Activated CD4-positive, alpha-beta memory T cell treated with anti-CD3 and anti-CD28 coated beads for 36 hours (primary cell): Measurements from ENCODE around the gene SLC35E2B. TPM values are rescaled to one million over a fixed set of nuclear protein-coding genes. Genes with fewer than 3 reads are reported as not detected.
"Not testable (repeated sequence)": the region's sequence is repeated elsewhere in the genome, so short reads cannot be mapped to it uniquely, and the experiment has no call there.

Experiments used
- CTCF ChIA-PET: fragments of 350-600 bp; sonication (Branson Sonifier 250); formaldehyde crosslinking; loops from one replicate; lab custom pipeline; 2021; ENCODE audit warnings: antibody characterized with exemption, inconsistent platforms; lab: Charles Lee
- POLR2A ChIA-PET: fragments of 350-600 bp; sonication (Branson Sonifier 250); formaldehyde crosslinking; loops from one replicate; lab custom pipeline; 2021; ENCODE audit warnings: antibody characterized with exemption; lab: Charles Lee
- DNase-seq: peaks from one replicate; pipeline ENCODE4 v3.0.0-alpha.2; 2020
- H3K27ac Mint-ChIP-seq: one replicate; pipeline ENCODE4 v1.8.0; 2021; ENCODE audit warnings: mixed read lengths
- H3K27me3 Mint-ChIP-seq: one replicate; pipeline ENCODE4 v1.8.0; 2021; ENCODE audit warnings: mixed read lengths
- H3K36me3 Mint-ChIP-seq: one replicate; pipeline ENCODE4 v1.8.0; 2021; ENCODE audit warnings: mixed read lengths
- H3K4me1 Mint-ChIP-seq: one replicate; pipeline ENCODE4 v1.8.0; 2021; ENCODE audit warnings: low read depth, mixed read lengths
- H3K4me3 Mint-ChIP-seq: one replicate; pipeline ENCODE4 v1.8.0; 2021; ENCODE audit warnings: mild to moderate bottlenecking, mixed read lengths
- H3K9me3 Mint-ChIP-seq: one replicate; pipeline ENCODE4 v1.8.0; 2021; ENCODE audit warnings: mixed read lengths
- intact Hi-C: fragments of 100-400 bp; cut with micrococcal nuclease; formaldehyde crosslinking; loops from one replicate; pipeline ENCODE4 v1.15.1; 2023
- total RNA-seq, 2 experiments: library from RNA; stranded (reverse); gene quantifications; one replicate each; pipeline ENCODE4 v1.2.3, GENCODE V29; 2021

The SLC35E2B gene
- total RNA-seq, 2 experiments from 2014 or later: 29.0 to 30.1 TPM

GRCh38 chr1:1640081-1640480 lies 52.5 kb downstream of the SLC35E2B start:
- intact Hi-C loops, H3K9me3 Mint-ChIP-seq, CTCF ChIA-PET, H3K27me3 Mint-ChIP-seq, H3K4me3 Mint-ChIP-seq, H3K4me1 Mint-ChIP-seq, H3K27ac Mint-ChIP-seq, POLR2A ChIA-PET, H3K36me3 Mint-ChIP-seq: not testable (repeated sequence)
- peak; percentile 4 for DNase-seq

- POLR2A ChIA-PET, H3K36me3 Mint-ChIP-seq, H3K4me1 Mint-ChIP-seq, CTCF ChIA-PET, H3K4me3 Mint-ChIP-seq, intact Hi-C loops, H3K27me3 Mint-ChIP-seq, H3K9me3 Mint-ChIP-seq, H3K27ac Mint-ChIP-seq, DNase-seq: not testable (repeated sequence)
Observed at GRCh38 chr1:1639368-1639767, 53.2 kb downstream of the SLC35E2B start.

- H3K27me3 Mint-ChIP-seq, CTCF ChIA-PET, H3K36me3 Mint-ChIP-seq, H3K4me1 Mint-ChIP-seq, H3K4me3 Mint-ChIP-seq, intact Hi-C loops, H3K27ac Mint-ChIP-seq, POLR2A ChIA-PET, H3K9me3 Mint-ChIP-seq: not testable (repeated sequence)
- peak; percentile 4 for DNase-seq
Observed at GRCh38 chr1:1638528-1638927, 54.1 kb downstream of the SLC35E2B start.

- H3K27ac Mint-ChIP-seq, H3K36me3 Mint-ChIP-seq, H3K27me3 Mint-ChIP-seq, H3K4me3 Mint-ChIP-seq, POLR2A ChIA-PET, CTCF ChIA-PET, H3K9me3 Mint-ChIP-seq, intact Hi-C loops, H3K4me1 Mint-ChIP-seq: not testable (repeated sequence)
- DNase-seq: peak; percentile 4
Observed at GRCh38 chr1:1637479-1637875, 55.1 kb downstream of the SLC35E2B start.

GRCh38 chr1:1636621-1637478 lies 55.7 kb downstream of the SLC35E2B start:
- CTCF ChIA-PET, H3K27ac Mint-ChIP-seq, H3K9me3 Mint-ChIP-seq, H3K4me1 Mint-ChIP-seq, H3K4me3 Mint-ChIP-seq, intact Hi-C loops, H3K27me3 Mint-ChIP-seq, H3K36me3 Mint-ChIP-seq, POLR2A ChIA-PET: not testable (repeated sequence)
- DNase-seq: peak; percentile 7

- H3K27me3 Mint-ChIP-seq, intact Hi-C loops, CTCF ChIA-PET, H3K36me3 Mint-ChIP-seq, POLR2A ChIA-PET, H3K4me1 Mint-ChIP-seq, H3K4me3 Mint-ChIP-seq, H3K27ac Mint-ChIP-seq, H3K9me3 Mint-ChIP-seq: not testable (repeated sequence)
- DNase-seq: peak; percentile 10
Observed at GRCh38 chr1:1634613-1635012, 58.0 kb downstream of the SLC35E2B start.

GRCh38 chr1:1633409-1633808 lies 59.2 kb downstream of the SLC35E2B start:
- H3K4me3 Mint-ChIP-seq, H3K9me3 Mint-ChIP-seq, POLR2A ChIA-PET, CTCF ChIA-PET, H3K4me1 Mint-ChIP-seq, DNase-seq, H3K27ac Mint-ChIP-seq, H3K36me3 Mint-ChIP-seq, intact Hi-C loops, H3K27me3 Mint-ChIP-seq: not testable (repeated sequence)

GRCh38 chr1:1631782-1632420 lies 60.7 kb downstream of the SLC35E2B start, which contains the start of gene MMP23B:
MMP23B (plus strand) TSS chr1:1632173; CDS start chr1:1632219, 46 bp downstream.
- ChIA-PET CTCF (interaction anchor here (0.5 kb wide), 1 partner anchor 18 kb away, joined by 3 read pairs; no protein-coding TSS in a partner anchor), POLR2A (no interaction called here)
- H3K4me1 Mint-ChIP-seq: peaks cover 7% of the 10 kb centered on the region
- DNase-seq: no peak
- intact Hi-C loops: loop anchor here (2.0 kb wide), 1 partner anchor 17 kb away; the partner anchor contains the start of gene MIB2
- no peak within 1 kb of the TSS for H3K4me3 Mint-ChIP-seq
- H3K27ac Mint-ChIP-seq: no peak within 1 kb of the TSS
- peaks cover 2% of the 10 kb centered on the region for H3K36me3 Mint-ChIP-seq
- H3K27me3 Mint-ChIP-seq: peaks cover 4% of the 10 kb centered on the region
- H3K9me3 Mint-ChIP-seq: no peaks in the 10 kb centered on the region

- no peak for DNase-seq
- CTCF ChIA-PET: interaction anchor here (0.7 to 1.8 kb wide), 2 partner anchors 17 to 37 kb away, joined by 4 to 13 read pairs; no protein-coding TSS in a partner anchor
- Mint-ChIP-seq H3K36me3 (peaks cover 2% of the 10 kb centered on the region), H3K4me3 (no peak overlapping the region), H3K27ac (no peak overlapping the region), H3K4me1 (peaks cover 7% of the 10 kb centered on the region), H3K27me3 (peaks cover 4% of the 10 kb centered on the region), H3K9me3 (no peaks in the 10 kb centered on the region)
- POLR2A ChIA-PET: interaction anchor here (1.1 to 1.3 kb wide), 3 partner anchors 11 to 17 kb away, joined by 3 read pairs; partner anchors contain the start of gene MIB2
- intact Hi-C loops: loop anchor here (2.0 kb wide), 1 partner anchor 16 kb away; the partner anchor contains the start of gene MIB2
Observed at GRCh38 chr1:1630965-1631781, 61.4 kb downstream of the SLC35E2B start.

GRCh38 chr1:1630191-1630964 lies 62.2 kb downstream of the SLC35E2B start:
- Mint-ChIP-seq H3K27me3 (peaks cover 4% of the 10 kb centered on the region), H3K4me3 (peak overlapping the region; percentile 74), H3K36me3 (peaks cover 2% of the 10 kb centered on the region), H3K9me3 (no peaks in the 10 kb centered on the region), H3K4me1 (peaks cover 7% of the 10 kb centered on the region), H3K27ac (peak overlapping the region; percentile 81)
- ChIA-PET POLR2A (interaction anchor here (0.9 to 1.3 kb wide), 4 partner anchors 10 to 16 kb away, joined by 3 read pairs; partner anchors contain the start of gene MIB2), CTCF (interaction anchor here (1.8 kb wide), 1 partner anchor 16 kb away, joined by 13 read pairs; no protein-coding TSS in a partner anchor)
- intact Hi-C loops: loop anchor here (2.0 kb wide), 1 partner anchor 16 kb away; the partner anchor contains the start of gene MIB2
- peak; percentile 96 for DNase-seq
